Activated T-helper 1 cell treated with anti-CD3 and anti-CD28 coated beads, Interleukin-2, amount 50 U/mL, for 16 hours (primary cell): Measurements from ENCODE around the gene RNF144A.
A peak's percentile ranks its signal among the peaks of the same experiment; 100 is the strongest.
"Not testable (repeated sequence)": the region's sequence is repeated elsewhere in the genome, so short reads cannot be mapped to it uniquely, and the experiment has no call there.

Source experiments
- DNase-seq, 2 donors: peaks; one replicate each; pipeline ENCODE4 v3.0.0-alpha.2; 2020; ENCODE audit warnings: low read depth in 1 of 2, low spot score in 1 of 2

The RNF144A gene, protein sequence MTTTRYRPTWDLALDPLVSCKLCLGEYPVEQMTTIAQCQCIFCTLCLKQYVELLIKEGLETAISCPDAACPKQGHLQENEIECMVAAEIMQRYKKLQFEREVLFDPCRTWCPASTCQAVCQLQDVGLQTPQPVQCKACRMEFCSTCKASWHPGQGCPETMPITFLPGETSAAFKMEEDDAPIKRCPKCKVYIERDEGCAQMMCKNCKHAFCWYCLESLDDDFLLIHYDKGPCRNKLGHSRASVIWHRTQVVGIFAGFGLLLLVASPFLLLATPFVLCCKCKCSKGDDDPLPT

DNA sequence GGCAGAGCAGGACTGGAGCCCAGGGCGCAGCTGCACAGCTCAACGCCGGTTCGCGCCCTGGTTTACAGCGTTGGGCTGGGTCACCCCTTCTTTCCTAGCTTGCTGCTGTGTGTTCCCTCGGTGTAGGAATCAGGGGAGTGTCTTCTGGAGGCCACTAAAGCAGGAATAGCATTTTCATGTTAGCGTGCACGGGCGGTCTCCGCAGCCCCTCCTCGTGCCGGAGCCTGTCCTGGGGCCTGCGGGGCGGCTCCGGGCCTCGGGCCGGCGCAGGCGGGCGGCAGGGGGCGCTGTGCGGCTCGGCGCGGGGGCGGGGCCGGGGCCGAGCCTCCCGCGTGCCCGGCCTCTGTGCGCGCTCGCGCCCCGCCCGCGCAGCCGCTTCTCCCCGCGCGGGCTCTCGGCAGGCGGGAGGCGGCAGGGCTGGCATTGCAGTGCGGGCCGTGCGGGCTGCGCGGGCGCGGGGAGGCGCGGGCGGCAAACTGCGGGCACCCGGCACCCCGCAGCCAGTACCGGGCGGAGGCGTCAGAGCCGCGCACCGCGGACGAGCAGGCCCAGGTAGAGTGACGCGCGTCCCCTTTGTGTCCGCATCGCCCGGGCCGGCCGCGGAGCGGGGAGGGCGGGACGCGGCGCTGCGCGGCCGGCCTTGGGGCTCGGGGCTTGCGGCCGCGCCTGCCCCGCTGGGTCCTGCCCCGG lies at the start of gene RNF144A:
Gene RNF144A (plus strand): TSS at position 342 of the 690 bp plus-strand sequence. CDS start 79,515 bp downstream, outside the sequence.
- peak; percentile 51 to 69 for DNase-seq

DNA sequence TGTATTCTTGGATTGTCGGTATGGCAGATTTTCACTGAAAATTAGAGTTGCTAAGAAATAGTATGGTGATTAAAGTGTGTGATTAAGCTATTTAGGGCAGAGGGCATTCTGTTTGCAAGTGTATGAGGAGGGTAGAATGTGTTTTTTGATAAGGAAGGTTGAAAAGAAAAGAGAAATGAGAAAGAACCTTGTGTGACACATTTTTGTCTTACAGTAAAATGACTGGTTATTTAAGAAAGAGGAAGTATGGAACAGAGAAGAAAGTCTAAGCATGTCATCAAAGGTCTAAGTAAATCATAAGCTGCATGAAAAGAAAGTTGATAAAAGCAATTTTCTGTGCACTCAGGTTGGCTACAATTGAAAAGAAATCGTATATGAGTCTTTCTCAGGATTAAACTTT lies 44.8 kb upstream of the RNF144A start:
- DNase-seq, result no peak

DNA sequence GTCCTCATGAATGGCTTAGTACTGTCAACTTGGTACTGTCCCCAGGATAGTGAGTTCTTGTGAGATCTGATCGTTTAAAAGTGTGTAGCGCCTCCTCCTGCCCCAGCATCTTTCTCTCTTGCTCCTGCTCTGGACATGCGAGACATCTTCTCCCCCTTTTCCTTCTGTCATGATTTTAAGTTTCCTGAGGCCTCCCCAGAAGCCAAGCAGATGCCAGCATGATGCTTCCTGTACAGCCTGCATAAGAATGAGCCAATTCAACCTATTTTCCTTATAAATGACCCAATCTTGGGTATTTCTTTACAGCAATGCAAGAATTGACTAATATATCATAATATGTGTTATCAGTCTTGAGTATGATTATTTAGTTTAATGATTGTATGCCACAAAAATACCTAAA lies 43.2 kb upstream of the RNF144A start:
- no peak for DNase-seq

DNA sequence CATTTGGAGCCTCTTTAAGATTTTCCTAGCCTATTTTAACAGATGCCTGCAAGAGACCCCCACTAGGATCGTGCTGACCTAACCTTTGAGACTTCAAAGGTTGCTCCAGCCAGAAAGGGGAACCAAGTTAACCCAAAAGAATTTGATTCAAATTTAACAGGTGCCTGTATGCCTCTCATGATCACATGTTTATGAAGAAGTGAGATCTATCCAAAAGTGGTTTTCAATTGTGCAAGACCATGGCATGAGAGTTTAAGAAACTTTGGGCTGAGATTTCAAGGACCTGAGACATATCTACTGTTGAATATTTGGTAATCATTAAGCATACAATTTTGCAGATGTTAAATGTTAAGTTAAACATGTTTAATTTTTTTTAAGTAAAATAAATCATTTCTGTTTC lies 40.9 kb upstream of the RNF144A start:
- DNase-seq, result no peak

DNA sequence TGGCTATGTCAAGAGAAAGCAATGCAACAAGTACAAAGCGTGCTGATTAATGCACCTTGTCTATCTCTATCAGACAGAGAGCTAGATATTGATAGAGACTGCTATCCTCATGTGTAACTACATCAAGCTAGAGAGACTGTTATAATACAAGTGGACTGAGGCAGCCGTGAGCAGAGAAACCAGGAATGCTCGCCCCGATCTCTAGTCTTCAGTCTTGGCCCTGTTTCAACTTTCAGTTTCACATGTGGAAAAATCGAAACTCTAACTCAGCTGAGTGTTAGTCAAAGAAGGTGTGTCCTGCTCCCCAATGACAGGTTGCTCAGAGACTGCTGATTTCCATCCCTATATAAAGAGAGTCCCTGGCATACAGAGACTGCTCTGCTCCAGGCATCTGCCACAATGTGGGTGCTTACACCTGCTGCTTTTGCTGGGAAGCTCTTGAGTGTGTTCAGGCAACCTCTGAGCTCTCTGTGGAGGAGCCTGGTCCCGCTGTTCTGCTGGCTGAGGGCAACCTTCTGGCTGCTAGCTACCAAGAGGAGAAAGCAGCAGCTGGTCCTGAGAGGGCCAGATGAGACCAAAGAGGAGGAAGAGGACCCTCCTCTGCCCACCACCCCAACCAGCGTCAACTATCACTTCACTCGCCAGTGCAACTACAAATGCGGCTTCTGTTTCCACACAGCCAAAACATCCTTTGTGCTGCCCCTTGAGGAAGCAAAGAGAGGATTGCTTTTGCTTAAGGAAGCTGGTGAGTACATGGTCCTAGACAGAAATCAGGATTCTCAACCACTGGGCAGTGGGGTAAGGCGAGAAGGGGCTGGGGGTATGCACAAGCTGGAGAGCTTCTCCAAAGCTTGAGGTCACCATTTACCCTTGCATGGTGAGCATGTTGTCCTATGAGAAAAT lies 39.6 kb upstream of the RNF144A start, which contains the start of gene RSAD2:
Gene RSAD2 (plus strand): TSS at position 376 of the 903 bp plus-strand sequence. CDS start 24 bp downstream, at position 400.
- DNase-seq, result no peak

DNA sequence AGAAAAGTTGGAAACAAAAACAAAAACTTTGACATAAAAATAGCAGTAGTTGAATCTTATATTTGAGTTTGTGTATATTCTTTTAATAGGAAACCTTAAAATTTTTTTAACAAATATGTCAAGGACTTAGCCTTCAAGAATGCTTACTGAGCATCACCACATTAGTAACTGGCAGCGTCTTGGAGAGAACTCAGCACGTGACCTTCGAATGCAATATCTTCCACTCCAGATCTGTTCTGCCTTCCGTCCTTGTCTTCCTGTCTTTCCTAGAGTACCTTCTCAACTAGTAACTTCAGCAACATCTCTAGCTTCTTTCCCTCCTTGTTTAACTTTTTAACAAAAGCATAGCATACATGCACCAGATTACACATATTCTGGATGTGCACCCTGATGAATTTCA lies 38.7 kb upstream of the RNF144A start:
- DNase-seq, result no peak

DNA sequence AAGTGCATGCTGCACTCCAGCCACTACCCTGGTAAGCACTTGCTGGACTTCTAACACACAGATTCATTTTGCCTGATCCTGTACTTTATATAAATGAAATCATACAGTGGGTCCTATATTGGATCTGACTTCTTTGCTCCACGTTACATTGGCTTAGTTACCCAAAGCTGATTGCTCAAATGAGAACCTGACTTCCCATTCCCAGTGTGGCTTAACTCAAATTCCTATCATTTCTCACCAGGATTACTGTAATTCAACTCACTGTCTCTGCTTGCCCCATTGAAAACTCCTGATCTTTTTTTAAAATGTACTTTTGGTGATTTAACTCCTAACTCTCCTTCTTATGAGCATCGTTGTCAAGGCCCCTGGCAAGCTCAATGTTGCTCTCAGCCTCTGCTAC lies 38.2 kb upstream of the RNF144A start:
- no peak for DNase-seq

DNA sequence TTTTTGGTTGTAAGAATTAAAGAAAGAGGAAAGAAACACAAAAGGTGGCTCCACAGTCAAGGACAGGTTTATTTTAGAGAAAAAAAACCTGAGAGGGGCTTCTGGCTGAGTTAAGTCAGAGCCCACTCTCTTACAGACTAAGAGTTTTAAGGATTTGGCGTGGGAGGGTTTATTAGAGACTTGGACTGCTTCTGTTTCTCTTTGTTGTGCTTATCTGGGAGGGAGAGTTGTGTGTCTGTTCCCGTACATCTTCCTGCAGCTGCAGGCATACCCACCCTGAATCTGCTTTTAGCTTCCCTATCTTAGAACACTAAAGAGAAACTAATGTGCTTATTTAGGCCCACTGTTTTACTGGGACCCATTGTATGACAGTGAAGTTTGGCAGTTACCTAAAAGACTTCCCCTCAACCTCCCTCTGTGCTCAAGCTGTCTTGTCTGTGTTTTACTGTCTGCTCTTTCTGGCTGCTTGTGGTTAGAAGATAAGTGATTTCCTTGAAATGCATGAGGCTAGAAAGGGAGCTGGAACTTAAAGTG lies 36.9 kb upstream of the RNF144A start:
- DNase-seq, result no peak

DNA sequence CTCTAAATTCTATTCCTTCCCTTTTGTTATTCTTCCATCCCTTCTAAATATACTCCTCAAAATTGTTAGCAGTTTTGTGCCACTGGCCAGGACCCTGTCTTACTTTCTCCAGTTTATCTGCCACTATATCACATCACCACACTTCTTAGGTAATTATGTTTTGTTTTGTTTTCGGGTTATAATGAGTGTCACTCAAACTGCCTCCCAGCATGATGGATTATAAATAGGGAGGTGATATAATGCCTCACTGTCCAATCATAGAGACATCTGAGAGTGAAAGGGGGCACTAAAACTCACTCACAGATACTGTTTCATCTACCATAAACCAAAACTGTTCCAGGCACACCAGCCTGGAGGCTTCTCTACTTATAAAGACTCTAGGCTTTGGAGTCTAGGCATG lies 36.2 kb upstream of the RNF144A start:
- DNase-seq, result no peak

DNA sequence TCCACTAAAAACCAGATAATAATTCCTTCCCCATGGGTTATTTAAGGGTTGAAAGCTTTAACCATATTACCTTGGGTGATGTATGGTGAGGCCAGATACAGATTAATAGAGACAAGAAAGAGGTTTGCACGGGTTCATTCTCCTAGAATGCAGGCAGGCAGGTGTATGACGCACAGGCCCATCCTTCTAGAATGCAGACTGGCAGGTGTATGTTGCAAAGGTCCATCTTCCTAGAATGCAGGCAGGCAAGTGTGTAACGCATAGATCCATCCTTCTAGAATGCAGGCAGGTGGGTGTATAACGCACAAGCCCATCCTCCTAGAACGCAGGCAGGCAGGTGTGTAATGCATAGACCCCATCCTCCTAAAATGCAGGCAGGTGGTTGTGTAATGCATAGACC lies 35.7 kb upstream of the RNF144A start:
- DNase-seq, result no peak

DNA sequence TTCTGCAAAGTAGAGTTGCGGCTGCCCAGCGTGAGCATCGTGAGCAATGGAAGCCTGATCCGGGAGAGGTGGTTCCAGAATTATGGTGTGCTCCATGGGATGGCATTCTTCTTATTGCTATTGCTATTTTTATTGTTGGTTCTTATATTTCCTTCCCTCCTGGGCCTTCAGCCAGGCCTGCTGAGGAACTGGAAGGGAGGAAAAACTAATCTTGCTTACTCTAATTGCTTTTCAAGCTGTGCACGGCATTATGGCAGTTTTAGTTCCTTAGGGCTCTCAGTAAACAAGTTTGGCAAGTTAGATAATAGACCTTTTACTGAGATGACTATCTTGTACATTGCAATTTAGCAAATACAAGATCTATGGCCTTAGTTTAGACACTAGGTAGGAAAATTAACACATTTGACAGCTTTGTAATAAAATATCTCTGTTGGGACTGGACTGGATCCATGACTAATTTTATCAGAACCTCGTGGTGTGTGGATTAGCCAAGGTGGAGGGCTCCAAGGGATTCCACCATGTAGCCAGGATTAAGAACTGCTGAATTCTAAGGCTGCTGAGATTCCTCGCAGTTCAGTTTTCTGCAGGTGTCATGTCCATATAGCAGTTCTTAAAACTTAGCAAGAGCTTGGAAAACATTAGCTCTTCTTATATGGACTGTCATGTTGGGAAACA lies 33.6 kb upstream of the RNF144A start:
- no peak for DNase-seq

DNA sequence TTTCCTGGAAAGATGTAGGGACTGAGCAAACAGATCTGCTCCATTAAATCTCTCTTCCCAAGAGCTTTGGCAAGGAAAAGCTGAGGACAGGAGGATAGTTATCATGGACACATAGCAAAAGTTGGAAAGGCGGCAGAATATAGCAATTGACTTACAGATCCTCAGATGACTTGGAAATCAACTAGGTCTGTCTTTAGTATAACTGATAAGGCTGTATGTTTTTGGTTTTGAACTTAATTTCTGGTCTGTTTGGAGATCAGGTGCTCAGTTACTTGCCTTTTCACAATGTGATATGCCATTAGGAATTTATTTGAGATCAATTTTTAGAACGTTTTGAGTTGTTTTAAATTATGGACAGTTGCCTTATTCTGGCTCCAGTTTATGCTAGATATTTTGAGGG lies 31.7 kb upstream of the RNF144A start:
- no peak for DNase-seq

DNA sequence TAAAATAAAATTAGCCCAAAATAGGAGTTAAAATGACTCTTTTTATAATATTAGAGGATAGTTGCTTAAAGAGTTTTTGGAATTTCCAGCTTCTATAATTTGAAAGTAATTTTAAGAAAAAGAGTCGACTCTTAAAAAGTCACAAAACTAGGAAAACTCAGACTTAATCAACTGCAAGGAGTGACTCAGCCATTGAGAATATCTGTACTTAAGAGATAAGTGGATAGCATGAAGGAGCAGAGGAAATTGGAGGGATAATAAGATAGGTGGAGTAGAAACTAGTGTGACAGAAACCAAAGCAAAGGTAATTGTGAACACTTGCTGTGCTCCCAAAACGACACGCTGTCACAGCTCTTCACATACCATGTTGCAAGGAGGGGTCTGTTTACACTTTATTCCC lies 31.2 kb upstream of the RNF144A start:
- DNase-seq, result no peak

DNA sequence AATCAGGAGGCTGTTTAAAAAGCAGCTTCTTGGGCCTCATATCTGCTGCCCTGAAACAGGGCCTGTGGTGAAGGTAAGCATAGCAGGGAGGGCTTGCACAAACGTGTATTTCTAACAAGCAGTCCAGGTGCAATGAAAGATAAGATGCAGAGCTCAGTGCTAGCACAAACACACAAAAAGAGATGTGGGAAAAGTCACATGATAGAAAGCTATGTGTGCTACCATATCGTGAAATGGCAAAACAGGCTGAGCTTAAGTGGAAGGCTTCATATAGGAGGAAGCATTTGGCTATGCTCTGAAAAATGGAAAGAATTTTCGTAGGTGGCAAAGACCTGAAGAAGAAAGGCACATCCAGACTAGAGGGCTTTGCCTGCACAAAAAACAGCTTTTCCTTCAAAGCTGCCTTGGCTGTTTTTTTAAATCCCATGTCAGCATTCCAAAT lies 29.4 kb upstream of the RNF144A start:
- no peak for DNase-seq

DNA sequence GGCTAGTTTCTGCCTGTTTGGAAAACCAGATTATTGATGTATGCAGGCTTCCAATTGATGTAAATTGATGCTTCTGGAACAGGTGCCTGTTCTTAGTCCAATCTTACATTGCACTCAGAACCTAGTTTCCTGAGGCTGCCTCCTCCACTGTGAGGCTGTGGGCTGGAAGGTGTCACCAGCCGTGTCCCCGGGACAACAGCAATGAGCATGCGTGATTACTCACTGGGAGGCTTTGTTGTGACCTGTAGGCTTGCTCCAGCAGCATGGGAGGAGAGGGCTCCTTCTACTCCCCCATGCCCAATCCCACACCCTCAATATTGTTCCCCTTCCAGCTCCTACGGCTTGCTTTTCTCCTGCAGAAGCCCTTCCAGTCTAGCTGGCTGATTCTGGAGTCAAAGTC lies 28.5 kb upstream of the RNF144A start:
- no peak for DNase-seq

DNA sequence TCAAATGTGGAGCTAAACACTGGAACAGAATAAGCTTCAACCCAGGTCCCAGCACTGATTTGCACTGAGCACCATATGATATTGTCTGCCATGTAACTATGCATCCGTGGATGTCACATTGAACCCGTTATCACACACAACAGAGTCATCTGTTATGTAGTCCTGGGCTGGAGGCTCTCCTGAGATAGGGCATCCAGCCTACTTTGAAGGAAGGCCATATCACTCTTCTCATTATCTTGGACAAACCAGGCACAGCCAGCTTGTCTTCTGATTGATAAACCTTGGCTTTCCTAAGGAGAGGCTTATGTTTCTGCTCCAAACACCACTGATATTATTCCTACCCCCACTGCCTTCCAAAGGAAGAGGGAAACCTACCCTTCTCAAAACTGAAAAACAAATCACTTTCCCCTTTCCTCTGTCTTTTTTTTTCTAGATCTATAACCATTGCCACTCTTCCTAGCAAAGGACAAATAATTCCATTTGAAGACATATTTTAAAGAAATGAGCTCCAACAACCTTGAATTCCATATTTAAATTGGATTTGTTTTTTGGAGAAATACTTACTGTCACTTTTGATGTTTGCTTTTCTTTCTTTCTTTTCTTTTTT lies 23.2 kb upstream of the RNF144A start:
- DNase-seq, result no peak

DNA sequence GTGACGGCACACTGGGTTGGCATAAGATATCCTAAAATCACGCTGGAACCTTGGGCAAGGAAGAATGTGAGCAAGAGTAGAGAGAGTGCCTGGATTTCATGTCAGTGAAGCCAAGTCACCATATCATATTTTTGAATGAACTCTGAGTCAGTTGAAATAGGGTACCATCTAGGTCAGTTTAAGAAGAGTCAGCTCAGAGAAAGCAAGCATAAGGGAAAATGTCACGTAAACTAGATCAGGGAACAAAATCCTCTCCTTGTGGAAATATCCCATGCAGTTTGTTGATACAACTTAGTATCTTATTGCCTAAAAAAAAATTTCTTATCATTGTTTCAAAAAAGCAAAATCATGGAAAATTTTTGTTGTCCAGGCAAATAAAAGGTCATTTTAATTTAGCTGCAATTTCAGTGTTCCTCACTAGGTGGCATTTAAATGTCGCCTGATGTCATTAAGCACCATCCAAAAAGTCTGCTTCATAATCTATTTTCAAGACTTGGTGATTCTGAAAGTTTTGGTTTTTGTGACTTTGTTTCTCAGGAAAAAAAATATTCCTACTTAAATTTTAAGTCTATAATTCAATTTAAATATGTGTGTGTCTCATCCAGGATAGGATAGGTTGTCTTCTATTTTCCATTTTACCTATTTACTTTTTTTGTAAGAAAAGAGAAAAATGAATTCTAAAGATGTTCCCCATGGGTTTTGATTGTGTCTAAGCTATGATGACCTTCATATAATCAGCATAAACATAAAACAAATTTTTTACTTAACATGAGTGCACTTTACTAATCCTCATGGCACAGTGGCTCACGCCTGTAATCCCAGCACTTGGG lies 20.1 kb upstream of the RNF144A start:
- no peak for DNase-seq

DNA sequence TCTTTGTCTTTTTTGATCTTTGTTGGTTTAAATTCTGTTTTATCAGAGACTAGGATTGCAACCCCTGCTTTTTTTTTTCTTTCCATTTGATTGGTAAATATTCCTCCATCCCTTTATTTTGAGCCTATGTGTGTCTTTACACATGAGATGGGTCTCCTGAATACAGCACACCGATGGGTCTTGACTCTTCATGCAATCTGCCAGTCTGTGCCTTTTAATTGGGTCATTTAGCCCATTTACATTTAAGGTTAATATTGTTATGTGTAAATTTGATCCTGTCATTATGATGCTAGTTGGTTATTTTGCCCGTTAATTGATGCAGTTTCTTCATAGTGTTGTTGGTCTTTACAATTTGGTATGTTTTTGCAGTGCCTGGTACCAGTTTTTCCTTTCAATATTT lies 14.6 kb upstream of the RNF144A start:
- DNase-seq, result not testable (repeated sequence)

DNA sequence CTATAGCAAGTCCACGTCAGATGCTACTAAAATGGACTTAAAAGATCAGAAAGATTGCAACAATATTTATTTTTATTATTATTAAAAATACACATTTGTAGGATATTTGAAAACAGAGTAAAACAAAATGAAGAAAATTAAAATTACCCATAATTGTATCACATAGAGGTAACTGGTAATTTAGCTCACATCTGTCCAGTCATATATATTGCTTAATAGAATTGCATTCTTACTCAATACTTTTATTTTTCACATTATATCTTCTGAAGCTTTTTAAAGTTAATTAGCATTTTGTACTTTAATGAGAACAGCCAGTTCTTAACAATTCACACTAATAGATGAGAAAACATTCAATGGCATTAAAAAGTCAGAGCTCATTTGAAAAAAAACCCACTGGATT lies 11.5 kb upstream of the RNF144A start:
- DNase-seq, result no peak
